HepG2 (cell line): ENCODE results near the gene KTN1. TPM values are rescaled to one million over a fixed set of nuclear protein-coding genes. Genes with fewer than 3 reads are reported as not detected.
A peak's percentile ranks its signal among the peaks of the same experiment; 100 is the strongest.

Experiments used
- ATAC-seq: fragments of 200-7000 bp; cut with Tn5 transposase; 3 replicates; pipeline ENCODE4 v1.9.1; 2020; ENCODE audit warnings: mild to moderate bottlenecking, moderate library complexity
- BruUV-seq: library from RNA; stranded (reverse); fragments of 400-500 nt; replicated peaks from 2 replicates; lab custom pipeline; 2021; lab: Mats Ljungman, UMichigan
- CTCF ChIA-PET: fragments of 300-600 bp; formaldehyde crosslinking; extraction: SDS; loops from one replicate; lab custom pipeline; 2021; ENCODE audit warnings: low total read pairs, inconsistent platforms, low intra/inter-chr PET ratio; lab: Yijun Ruan, JAX
- POLR2A ChIA-PET: fragments of 350-600 bp; sonication (Branson Sonifier 250); formaldehyde crosslinking; loops from one replicate; lab custom pipeline; 2020; ENCODE audit warnings: antibody characterized with exemption, inconsistent platforms; lab: Yijun Ruan, JAX
- DNase-seq: peaks from one replicate; pipeline ENCODE4 v3.0.0-alpha.2; 2015; ENCODE audit warnings: low spot score
- FAIRE-seq: peaks from 3 replicates; lab custom pipeline; 2011; peaks lifted over from hg19 to GRCh38; lab: Jason Lieb, UNC
- H2AFZ ChIP-seq: one replicate; pipeline ENCODE4 v1.6.1; 2011; ENCODE audit warnings: low read length, inconsistent platforms
- H3K27ac ChIP-seq: fragments of 300-600 bp; 3 replicates; pipeline ENCODE4 v1.8.0; 2011; ENCODE audit warnings: mixed run types, mild to moderate bottlenecking, mixed read lengths, low read length, inconsistent platforms; ENCODE audit not compliant: insufficient read depth; ENCODE audit errors: extremely low read length
- H3K27me3 ChIP-seq, 2 experiments: fragments of 200-600 bp in 1 of 2; 2 replicates in 1 of 2; 3 replicates in 1 of 2; pipeline versions ENCODE4 v1.6.0 to v1.8.0; 2011; ENCODE audit warnings: low read length in 2 of 2, mild to moderate bottlenecking in 2 of 2, moderate library complexity in 2 of 2, inconsistent platforms in 1 of 2; ENCODE audit not compliant: insufficient read depth in 2 of 2, control insufficient read depth in 1 of 2
- H3K36me3 ChIP-seq, 2 experiments: fragments of 200-600 bp in 1 of 2; replicated peaks in 1 of 2; 2 replicates in 1 of 2; 3 replicates in 1 of 2; pipeline versions ENCODE4 v1.5.1 to v1.8.0; 2011; ENCODE audit warnings: low read length in 2 of 2, inconsistent platforms in 1 of 2; ENCODE audit not compliant: insufficient read depth in 2 of 2, control insufficient read depth in 1 of 2
- H3K4me1 ChIP-seq: 2 replicates; pipeline ENCODE4 v1.5.1; 2012; ENCODE audit warnings: low read length, inconsistent platforms; ENCODE audit not compliant: insufficient read depth
- H3K4me2 ChIP-seq: 2 replicates; pipeline ENCODE4 v1.6.0; 2011; ENCODE audit warnings: low read depth, low read length, inconsistent platforms
- H3K4me3 ChIP-seq, 3 experiments: fragments of 200-600 bp in 1 of 3; sonication (generic), shearing (Covaris generic) in 1 of 3; replicated peaks in 1 of 3; 2 replicates each; pipeline ENCODE4 v1.5.1; 2011 to 2016; ENCODE audit warnings: low read length in 3 of 3, inconsistent platforms in 2 of 3, low read depth in 2 of 3, mild to moderate bottlenecking in 2 of 3, control low read depth in 1 of 3, mixed read lengths in 1 of 3; ENCODE audit not compliant: insufficient read depth in 1 of 3
- H3K79me2 ChIP-seq: one replicate; pipeline ENCODE4 v1.6.1; 2011; ENCODE audit warnings: low read length, inconsistent platforms; ENCODE audit not compliant: insufficient read depth
- H3K9ac ChIP-seq: 2 replicates; pipeline ENCODE4 v1.6.0; 2011; ENCODE audit warnings: mild to moderate bottlenecking, low read depth, low read length, inconsistent platforms; ENCODE audit not compliant: insufficient read depth
- H3K9me3 ChIP-seq: 2 replicates; pipeline ENCODE4 v1.5.1; 2012; ENCODE audit warnings: mild to moderate bottlenecking, low read length
- H4K20me1 ChIP-seq: 2 replicates; pipeline ENCODE4 v1.6.0; 2011; ENCODE audit warnings: inconsistent platforms, mild to moderate bottlenecking, low read length, moderate library complexity; ENCODE audit not compliant: insufficient read depth
- CHCHD3 ChIP-seq: sonication (generic); formaldehyde crosslinking; IDR thresholded peaks from 2 replicates; pipeline ENCODE4 v1.8.0; 2022; ENCODE audit warnings: mild to moderate bottlenecking, missing genetic modification reagents, moderate library complexity
- CSRNP2 ChIP-seq: sonication (generic); formaldehyde crosslinking; conservative IDR thresholded peaks from 2 replicates; pipeline ENCODE4 v1.8.0; 2022; ENCODE audit warnings: low read depth, missing genetic modification reagents
- ELF4 ChIP-seq: sonication (generic); formaldehyde crosslinking; IDR thresholded peaks from 2 replicates; pipeline ENCODE4 v1.5.0; 2020; ENCODE audit warnings: missing genetic modification reagents, mild to moderate bottlenecking, moderate library complexity, borderline replicate concordance
- JARID2 ChIP-seq: sonication (generic); formaldehyde crosslinking; IDR thresholded peaks from 2 replicates; pipeline ENCODE4 v1.8.1; 2023; ENCODE audit warnings: missing genetic modification reagents, inconsistent platforms; ENCODE audit not compliant: insufficient replicate concordance
- MAF1 ChIP-seq: sonication (generic); formaldehyde crosslinking; IDR thresholded peaks from 2 replicates; pipeline ENCODE4 v1.5.0; 2020; ENCODE audit warnings: missing genetic modification reagents, borderline replicate concordance
- RBM22 ChIP-seq: fragments of 200-400 bp; formaldehyde crosslinking; optimal IDR thresholded peaks from 2 replicates; pipeline ENCODE3; 2017; ENCODE audit warnings: mild to moderate bottlenecking, low read length, moderate library complexity
- RBM39 ChIP-seq: fragments of 200-400 bp; formaldehyde crosslinking; IDR thresholded peaks from one replicate; pipeline ENCODE4 v1.6.1; 2018; ENCODE audit warnings: antibody characterized with exemption, mild to moderate bottlenecking, low read depth, low read length; ENCODE audit not compliant: poor library complexity, severe bottlenecking
- RFXANK ChIP-seq: IDR thresholded peaks from 2 replicates; pipeline ENCODE4 v1.6.1; 2016
- SMC3 ChIP-seq: IDR thresholded peaks from 2 replicates; pipeline ENCODE4 v1.6.1; 2011; ENCODE audit warnings: low read length, improper control_type of control experiment
- TRIM24 ChIP-seq: sonication (generic); formaldehyde crosslinking; IDR thresholded peaks from 2 replicates; pipeline ENCODE4 v1.8.0; 2022; ENCODE audit warnings: mild to moderate bottlenecking, missing genetic modification reagents
- ZMYM2 ChIP-seq: sonication (generic); formaldehyde crosslinking; IDR thresholded peaks from 2 replicates; pipeline ENCODE4 v1.8.0; 2022; ENCODE audit warnings: mild to moderate bottlenecking, missing genetic modification reagents
- ZNF558 ChIP-seq: sonication (generic); formaldehyde crosslinking; IDR thresholded peaks from 2 replicates; pipeline ENCODE4 v1.9.0; 2022; ENCODE audit warnings: mild to moderate bottlenecking, missing genetic modification reagents, borderline replicate concordance
- ZNF567 ChIP-seq: sonication (generic); formaldehyde crosslinking; IDR thresholded peaks from 2 replicates; pipeline ENCODE4 v1.8.1; 2023; ENCODE audit warnings: mild to moderate bottlenecking, missing genetic modification reagents, borderline replicate concordance
- ZNF891 ChIP-seq: sonication (generic); formaldehyde crosslinking; IDR thresholded peaks from 2 replicates; pipeline ENCODE4 v1.5.0; 2020; ENCODE audit warnings: mild to moderate bottlenecking, missing genetic modification reagents
- WGBS: methylation state at CpG from one replicate; pipeline ENCODE4 v1.1.6; 2017; ENCODE audit warnings: low lambda C conversion rate; 5-methylcytosine and 5-hydroxymethylcytosine counted together
- in situ Hi-C: cut with HindIII; loops from 2 replicates; pipeline ENCODE4 v1.10.0; 2017; ENCODE audit warnings: low pct_unique_long_range_greater_than_20kb; ENCODE audit not compliant: extremely low pct_ligation_motif_present
- intact Hi-C: fragments of 100-400 bp; cut with micrococcal nuclease; formaldehyde crosslinking; loops from one replicate; pipeline ENCODE4 v1.10.0; 2022; ENCODE audit not compliant: unreplicated experiment
- polyA plus RNA-seq, 8 experiments: library from polyadenylated mRNA; depleted of rRNA in 3 of 8; stranded (reverse) in 7 of 8; unstranded in 1 of 8; fragments of >200 nt; fragmentation: Illumina TruSeq in 4 of 8; extraction: Trizol in 4 of 8; gene quantifications; 2 replicates each; pipeline versions ENCODE4 v1.2.1 to v1.2.3, GENCODE V29; 2011 to 2016; ENCODE audit warnings: low read depth in 4 of 8, missing spikeins in 1 of 8, mixed read lengths in 1 of 8; ENCODE audit not compliant: insufficient read depth in 1 of 8
- total RNA-seq, 5 experiments: library from RNA; depleted of rRNA; stranded (reverse); fragments of >200 nt; fragmentation: Illumina TruSeq; extraction: Trizol; gene quantifications; 2 replicates each; pipeline ENCODE4 v1.2.3, GENCODE V29; 2016; ENCODE audit warnings: low read depth in 1 of 5

The KTN1 gene
- total and polyA plus RNA-seq, 2 of the 13 experiments (the other 11 are each of a cell fraction or from before 2014, with no cell fraction given), result 60.6 to 169 TPM

GRCh38 chr14:55686713-55687112 is 106.7 kb downstream of the KTN1 start:
- FAIRE-seq, result no peak
- Histone ChIP-seq H3K9ac (no peak overlapping the region), H3K9me3 (no peaks in the 10 kb centered on the region), H4K20me1 (no peaks in the 10 kb centered on the region), H3K27ac (no peak overlapping the region), H3K36me3 (peaks cover 0 to 17% of the 10 kb centered on the region in 2 experiments; a peak in 1 of 5 replicates), H3K27me3 (no peaks in the 10 kb centered on the region), H2AFZ (no peak overlapping the region), H3K4me2 (no peak overlapping the region), H3K4me1 (no peaks in the 10 kb centered on the region), H3K4me3 (no peak overlapping the region), H3K79me2 (no peaks in the 10 kb centered on the region)
- ChIA-PET POLR2A (no interaction called here), CTCF (no interaction called here)
- DNase-seq, result no peak
- 97% methylated on average over 7 of the region's 7 CpGs for WGBS
- TF ChIP-seq TRIM24 (CRISPR knock-in tag) (no peak), ZNF558 (CRISPR knock-in tag) (no peak), CSRNP2 (CRISPR knock-in tag) (no peak), CHCHD3 (CRISPR knock-in tag) (no peak), RBM22 (peak; percentile 61)
- peak; percentile 59 for ATAC-seq
- in situ Hi-C loops (no loop called here), intact Hi-C loops (no loop called here)
- TSS peak; percentile 14 for BruUV-seq

- Histone ChIP-seq H3K9ac (no peak overlapping the region), H3K9me3 (no peaks in the 10 kb centered on the region), H2AFZ (no peak overlapping the region), H3K4me3 (no peak overlapping the region), H3K27ac (no peak overlapping the region), H4K20me1 (no peaks in the 10 kb centered on the region), H3K4me2 (no peak overlapping the region), H3K27me3 (no peaks in the 10 kb centered on the region), H3K4me1 (no peaks in the 10 kb centered on the region), H3K36me3 (0 out of 5 replicates have a peak, but pooled peaks cover 0 to 7% of the 10 kb centered on the region in 2 experiments), H3K79me2 (no peaks in the 10 kb centered on the region)
- ATAC-seq (0 out of 3 replicates have a peak, but pooled peaks have one; percentile 28), DNase-seq (no peak), FAIRE-seq (no peak)
- ChIA-PET POLR2A (no interaction called here), CTCF (no interaction called here)
- in situ Hi-C loops, result no loop called here
- TF ChIP-seq MAF1 (no peak), JARID2 (no peak), RFXANK (CRISPR knock-in tag) (no peak), SMC3 (no peak), RBM39 (no peak), ZNF567 (CRISPR knock-in tag) (no peak), ZNF891 (CRISPR knock-in tag) (no peak), ELF4 (CRISPR knock-in tag) (no peak), ZMYM2 (CRISPR knock-in tag) (no peak)
- intact Hi-C loops, result no loop called here
- WGBS, result 97% methylated on average over 2 of the region's 2 CpGs
- no TSS peak for BruUV-seq
These were observed 108.6 kb downstream of the KTN1 start for GRCh38 chr14:55688566-55688965.
